Measurements from ENCODE around the gene TSPAN9. TPM values are rescaled to one million over a fixed set of nuclear protein-coding genes. Genes with fewer than 3 reads are reported as not detected.

TSPAN9 gene, protein sequence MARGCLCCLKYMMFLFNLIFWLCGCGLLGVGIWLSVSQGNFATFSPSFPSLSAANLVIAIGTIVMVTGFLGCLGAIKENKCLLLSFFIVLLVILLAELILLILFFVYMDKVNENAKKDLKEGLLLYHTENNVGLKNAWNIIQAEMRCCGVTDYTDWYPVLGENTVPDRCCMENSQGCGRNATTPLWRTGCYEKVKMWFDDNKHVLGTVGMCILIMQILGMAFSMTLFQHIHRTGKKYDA
- total RNA-seq = 109 TPM

GRCh38 chr12:3076730-3077571, at the start of gene TSPAN9:
TSS of gene TSPAN9 (plus strand) at chr12:3077379. CDS start at chr12:3201194, 123,815 bp downstream.
- DNase-seq (ENCODE audit: low spot score in 2 of 2) = peak; percentile 22 to 87
- Histone ChIP-seq H3K27me3 (no peaks in the 10 kb centered on the region), H3K9me3 (no peaks in the 10 kb centered on the region), H3K4me3 (peak within 1 kb of the TSS; percentile 85 to 100), H3K27ac (peak within 1 kb of the TSS; percentile 87 to 88), H3K36me3 (no peaks in the 10 kb centered on the region), H3K4me1 (peaks cover 6 to 23% of the 10 kb centered on the region in 2 donors)
- no peak for TF ChIP-seq CTCF (IDR thresholded peaks at IDR 0.05)
- intact Hi-C loops (cut with DNase I) = loop anchor here (1.0 to 10.0 kb wide), 6 partner anchors 20 to 1195 kb away; partner anchors contain the start of gene CCND2

DNA sequence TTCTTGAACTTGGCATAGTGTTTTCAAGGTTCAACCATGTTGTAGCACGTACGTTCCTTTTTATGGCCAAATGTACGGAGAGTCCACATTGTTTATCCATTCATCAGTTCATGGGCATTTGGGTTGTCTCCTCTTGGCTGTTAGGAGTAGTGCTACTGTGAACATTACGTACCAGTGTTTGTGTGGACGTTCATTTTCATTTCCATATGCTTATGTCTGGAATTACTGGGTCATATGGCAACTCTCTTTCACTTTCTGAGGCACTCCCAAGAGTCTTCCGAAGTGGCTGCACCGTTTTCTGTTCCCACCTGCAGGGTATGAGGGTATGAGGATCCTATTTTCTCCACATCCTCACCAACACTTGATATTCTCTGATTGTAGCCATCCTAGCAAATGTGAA, 49.1 kb upstream of the TSPAN9 start:
- Histone ChIP-seq H3K36me3 (peaks cover 13 to 19% of the 10 kb centered on the region in 2 donors), H3K9me3 (no peaks in the 10 kb centered on the region), H3K4me1 (no peaks in the 10 kb centered on the region), H3K27ac (no peak overlapping the region), H3K27me3 (no peaks in the 10 kb centered on the region), H3K4me3 (no peak overlapping the region)
- TF ChIP-seq CTCF (IDR thresholded peaks at IDR 0.05) = no peak
- intact Hi-C loops (cut with DNase I) = no loop called here
- DNase-seq (ENCODE audit: low spot score in 2 of 2) = no peak

DNA sequence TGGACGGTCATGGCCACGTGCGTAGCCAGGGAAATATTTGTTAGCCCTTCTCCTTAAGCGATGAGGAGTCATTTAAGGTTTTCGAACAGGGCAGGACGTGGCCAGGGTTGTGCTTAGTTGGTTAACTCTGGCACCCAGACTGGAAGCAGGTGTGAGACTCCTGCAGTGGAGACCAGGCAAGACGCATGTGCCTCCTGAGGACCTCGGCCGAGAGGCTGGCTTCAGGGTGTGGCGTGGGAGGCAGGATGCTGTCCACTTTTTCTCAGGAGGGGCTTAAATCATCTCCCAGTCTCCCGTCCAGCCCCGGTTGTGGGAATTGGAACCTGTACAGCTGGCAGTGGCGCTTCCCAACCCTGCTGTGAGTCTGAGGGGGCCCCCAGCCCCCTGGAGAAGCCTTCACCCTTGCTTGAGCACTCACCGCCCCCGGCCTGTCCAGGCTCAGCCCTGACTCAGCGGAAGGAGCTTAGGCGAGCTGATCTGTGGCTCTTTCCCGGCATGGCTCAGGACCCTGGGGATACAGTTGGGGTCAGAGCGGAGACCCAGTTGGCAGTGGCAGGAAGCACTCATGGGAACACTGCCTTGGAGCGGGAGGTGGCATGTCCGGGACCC, 46.3 kb upstream of the TSPAN9 start:
- no peak for TF ChIP-seq CTCF (IDR thresholded peaks at IDR 0.05)
- intact Hi-C loops (cut with DNase I) = no loop called here
- no peak for DNase-seq (ENCODE audit: low spot score in 2 of 2)
- peaks cover 13 to 19% of the 10 kb centered on the region in 2 donors for H3K36me3 ChIP-seq
- H3K4me1 ChIP-seq = no peaks in the 10 kb centered on the region
- no peaks in the 10 kb centered on the region for H3K9me3 ChIP-seq
- H3K27me3 ChIP-seq = no peaks in the 10 kb centered on the region
- no peak overlapping the region for H3K4me3 ChIP-seq
- no peak overlapping the region for H3K27ac ChIP-seq

DNA sequence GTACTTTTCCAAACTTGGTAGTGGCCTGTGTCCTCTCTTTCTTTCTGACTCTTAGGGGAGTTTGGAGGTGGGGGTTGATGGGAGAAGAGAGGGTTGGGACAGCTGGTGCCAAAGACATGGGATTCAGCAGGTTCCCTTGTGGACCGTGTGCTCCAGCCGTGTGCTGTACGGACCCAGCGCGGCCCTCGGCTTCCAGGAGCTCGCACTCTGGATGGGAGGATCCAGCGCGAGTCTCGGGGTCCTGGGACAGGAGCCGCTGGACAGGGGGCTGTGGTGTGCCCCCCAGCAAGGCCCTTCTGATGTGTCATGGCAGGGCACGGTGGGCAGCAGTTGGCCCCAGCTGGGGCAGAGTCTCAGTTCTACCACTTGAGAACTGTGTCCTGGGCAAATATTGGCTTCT, 45.0 kb upstream of the TSPAN9 start:
- Histone ChIP-seq H3K27ac (no peak overlapping the region), H3K4me3 (no peak overlapping the region), H3K9me3 (no peaks in the 10 kb centered on the region), H3K4me1 (no peaks in the 10 kb centered on the region), H3K36me3 (peaks cover 13 to 19% of the 10 kb centered on the region in 2 donors), H3K27me3 (no peaks in the 10 kb centered on the region)
- no peak for TF ChIP-seq CTCF (IDR thresholded peaks at IDR 0.05)
- intact Hi-C loops (cut with DNase I) = no loop called here
- DNase-seq (ENCODE audit: low spot score in 2 of 2) = no peak

GRCh38 chr12:3032770-3033538, 44.2 kb upstream of the TSPAN9 start:
- Histone ChIP-seq H3K9me3 (no peaks in the 10 kb centered on the region), H3K27ac (no peak overlapping the region), H3K4me3 (no peak overlapping the region), H3K27me3 (no peaks in the 10 kb centered on the region), H3K36me3 (peaks cover 16 to 23% of the 10 kb centered on the region in 2 donors), H3K4me1 (no peaks in the 10 kb centered on the region)
- intact Hi-C loops (cut with DNase I) = no loop called here
- DNase-seq (ENCODE audit: low spot score in 2 of 2) = no peak
- TF ChIP-seq CTCF (IDR thresholded peaks at IDR 0.05) = no peak

Data from ascending aorta (tissue), 2 donors.